SKM-1 (cell line): ENCODE results near the gene SAMHD1.
"Not testable (repeated sequence)": the region's sequence is repeated elsewhere in the genome, so short reads cannot be mapped to it uniquely, and the experiment has no call there.

Experiments
- DNase-seq: peaks from one replicate; lab custom pipeline; 2025; ENCODE audit not compliant: unreplicated experiment; lab: John Stamatoyannopoulos, UW

SAMHD1 gene

GRCh38 chr20:36956674-36957073 lies 5.2 kb upstream of the SAMHD1 start:
- DNase-seq, result no peak

DNA sequence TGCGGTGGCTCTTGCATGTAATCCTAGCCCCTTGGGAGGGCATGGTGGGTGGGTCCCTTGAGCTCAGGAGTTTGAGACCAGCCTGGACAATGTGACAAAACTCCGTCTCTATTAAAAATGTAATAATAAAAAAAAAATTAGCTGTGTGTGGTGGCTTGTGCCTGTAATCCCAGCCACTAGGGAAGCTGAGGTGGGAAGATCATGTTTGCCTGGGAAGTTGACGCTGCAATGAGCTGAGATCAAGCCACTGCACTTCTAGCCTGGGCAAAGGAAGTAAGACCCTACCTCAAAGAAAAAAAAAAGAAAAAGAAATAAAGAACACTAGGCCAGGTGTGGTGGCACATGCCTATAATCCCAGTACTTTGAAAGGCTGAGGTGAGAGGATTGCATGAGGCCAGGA lies 4.5 kb upstream of the SAMHD1 start:
- DNase-seq, result no peak

DNA sequence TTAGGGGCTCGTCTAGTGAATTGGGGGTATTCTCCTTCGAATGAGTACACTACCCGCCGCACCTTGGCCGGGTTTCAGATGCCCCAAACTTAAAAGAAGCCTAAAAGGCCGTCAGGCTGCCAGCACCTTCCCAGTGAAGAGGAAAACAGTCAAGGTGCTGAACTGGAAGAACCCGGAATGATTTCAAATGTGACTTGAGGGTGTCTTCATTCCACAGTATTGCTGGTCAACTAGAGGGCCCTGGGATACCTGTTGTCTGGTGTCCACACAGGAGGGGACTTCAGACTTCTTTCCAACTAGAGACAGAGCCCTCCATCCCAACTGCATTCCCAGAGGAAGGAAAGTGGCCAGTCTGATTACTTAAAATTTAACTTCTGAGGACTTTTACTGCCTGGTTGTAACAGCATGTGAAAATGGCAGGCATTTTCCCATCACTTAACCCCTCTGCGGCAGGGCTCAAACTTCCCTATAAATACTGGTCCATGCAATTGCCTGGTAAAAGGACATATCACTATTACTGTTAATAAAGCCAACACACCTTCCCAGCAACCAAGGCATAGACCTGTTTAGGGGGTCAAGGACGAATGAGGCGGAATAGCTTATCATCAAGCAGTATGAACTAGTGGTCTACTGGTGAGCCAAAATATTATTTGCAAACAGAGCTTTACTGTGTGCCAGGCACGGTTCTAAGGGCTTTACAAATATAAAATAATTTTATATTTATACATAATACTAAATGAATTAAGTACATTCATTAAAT lies 651 bp upstream of the SAMHD1 start:
- no peak for DNase-seq

- DNase-seq, result no peak
These were observed 902 bp downstream of the SAMHD1 start for GRCh38 chr20:36950414-36951197.

DNA sequence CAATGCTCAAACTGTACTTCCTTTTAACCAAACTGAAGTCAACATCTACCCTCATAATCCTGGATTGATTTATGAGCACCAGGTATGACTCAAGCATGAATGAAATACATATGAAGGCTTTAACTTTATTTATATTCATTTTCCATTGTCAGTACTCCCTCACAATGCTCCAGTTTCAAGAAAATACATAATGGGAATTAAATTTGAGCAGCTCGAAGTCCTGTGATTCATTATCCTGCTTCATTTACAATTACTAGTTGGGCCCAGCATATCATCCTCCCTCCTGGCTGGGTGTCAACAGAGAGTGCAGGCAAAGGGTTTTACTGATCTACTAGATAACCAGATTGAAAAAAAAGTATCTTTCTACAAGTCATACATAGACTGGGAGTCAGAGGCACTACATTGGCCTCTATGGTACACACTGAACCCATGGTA lies 10.1 kb downstream of the SAMHD1 start:
- no peak for DNase-seq

GRCh38 chr20:36937402-36937770 lies 14.1 kb downstream of the SAMHD1 start:
- no peak for DNase-seq

DNA sequence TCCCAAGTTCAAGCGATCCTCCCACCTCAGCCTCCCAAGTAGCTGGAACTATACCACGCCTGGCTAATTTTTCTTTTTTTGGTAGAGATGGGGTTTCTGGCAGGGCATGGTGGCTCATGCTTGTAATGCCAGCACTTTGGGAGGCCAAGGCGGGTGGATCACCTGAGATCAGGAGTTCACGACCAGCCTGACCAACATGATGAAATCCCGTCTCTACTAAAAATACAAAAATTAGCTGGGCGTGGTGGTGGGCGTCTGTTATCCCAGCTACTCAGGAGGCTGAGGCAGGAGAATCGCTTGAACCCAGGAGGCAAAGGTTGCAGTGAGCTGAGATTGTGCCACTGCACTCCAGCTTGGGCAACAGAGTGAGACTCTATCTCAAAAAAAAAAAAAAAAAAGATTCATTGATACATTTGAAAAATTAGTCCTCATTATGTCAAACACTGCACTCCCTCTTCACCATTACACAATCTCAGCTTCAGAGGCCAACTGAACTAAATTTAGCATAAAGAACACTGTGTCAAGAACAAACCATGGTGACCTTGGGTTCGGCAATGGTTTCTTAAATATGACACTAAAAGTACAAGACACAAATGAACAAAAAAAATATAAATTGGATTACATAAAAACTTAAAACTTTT lies 14.6 kb downstream of the SAMHD1 start:
- not testable (repeated sequence) for DNase-seq

- DNase-seq, result no peak
These were observed 15.2 kb downstream of the SAMHD1 start for GRCh38 chr20:36936341-36936740.

DNA sequence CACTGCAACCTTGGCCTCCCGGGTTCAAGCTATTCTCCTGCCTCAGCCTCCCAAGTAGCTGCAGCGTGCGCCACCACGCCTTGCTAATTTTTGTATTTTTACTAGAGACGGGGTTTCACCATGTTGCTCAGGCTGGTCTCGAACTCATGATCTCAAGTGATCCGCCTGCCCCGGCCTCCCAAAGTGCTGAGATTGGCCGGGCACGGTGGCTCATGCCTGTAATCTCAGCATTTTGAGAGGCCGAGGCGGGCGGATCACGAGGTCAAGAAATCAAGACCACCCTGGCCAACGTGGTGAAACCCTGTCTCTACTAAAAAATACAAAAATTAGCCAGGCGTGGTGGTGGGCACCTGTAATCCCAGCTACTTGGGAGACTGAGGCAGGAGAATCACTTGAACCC lies 17.9 kb downstream of the SAMHD1 start:
- not testable (repeated sequence) for DNase-seq

DNA sequence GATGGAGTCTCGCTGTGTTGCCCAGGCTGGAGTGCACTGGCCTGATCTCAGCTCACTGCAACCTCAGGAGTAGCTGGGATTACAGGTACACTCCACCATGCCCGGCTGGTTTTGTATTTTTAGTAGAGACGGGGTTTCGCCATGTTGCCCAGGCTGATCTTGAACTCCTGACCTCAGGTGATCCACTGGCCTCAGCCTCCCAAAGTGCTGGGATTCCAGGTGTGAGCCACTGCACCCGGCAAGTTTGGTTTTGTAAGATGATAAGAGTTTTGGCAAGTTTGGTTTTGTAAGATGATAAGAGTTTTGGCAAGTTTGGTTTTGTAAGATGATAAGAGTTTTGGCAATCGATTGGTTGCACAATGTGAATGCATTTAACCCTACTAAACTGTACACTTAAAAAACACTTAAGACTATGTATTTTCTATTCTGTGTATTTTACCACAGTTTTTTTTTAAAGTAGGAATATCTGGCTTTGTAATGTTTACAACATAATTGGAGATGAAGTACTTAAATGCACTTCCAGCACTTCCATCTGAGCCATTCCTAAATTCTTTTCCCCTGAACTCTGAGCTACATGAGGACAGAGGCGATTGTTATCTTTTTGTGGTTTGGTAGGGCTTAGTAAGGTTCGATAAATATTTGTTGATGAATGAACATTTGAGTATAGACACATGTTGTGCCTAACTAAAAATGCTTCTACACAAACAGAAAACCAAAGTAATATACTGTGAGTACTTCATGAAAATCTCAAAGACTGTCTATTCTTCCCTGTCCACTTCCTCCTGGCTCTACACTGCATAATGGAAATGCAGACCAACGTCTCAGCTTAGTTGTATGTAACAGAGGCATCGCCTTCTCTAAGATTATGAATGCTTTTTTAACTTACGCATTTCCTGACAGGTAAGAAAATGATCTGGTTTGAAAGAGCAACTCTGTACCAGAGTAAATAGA lies 18.8 kb downstream of the SAMHD1 start:
- DNase-seq, result no peak

GRCh38 chr20:36932067-36932466 lies 19.4 kb downstream of the SAMHD1 start:
- DNase-seq, result not testable (repeated sequence)

GRCh38 chr20:36929691-36930090 lies 21.8 kb downstream of the SAMHD1 start:
- no peak for DNase-seq

- DNase-seq, result no peak
These were observed 22.2 kb downstream of the SAMHD1 start for GRCh38 chr20:36929290-36929689.

- DNase-seq, result no peak
These were observed 23.8 kb downstream of the SAMHD1 start for GRCh38 chr20:36927704-36928103.

- no peak for DNase-seq
These were observed 24.8 kb downstream of the SAMHD1 start for GRCh38 chr20:36926653-36927200.

GRCh38 chr20:36925234-36925633 lies 26.3 kb downstream of the SAMHD1 start:
- DNase-seq, result no peak

GRCh38 chr20:36924167-36925045 lies 27.1 kb downstream of the SAMHD1 start:
- no peak for DNase-seq

DNA sequence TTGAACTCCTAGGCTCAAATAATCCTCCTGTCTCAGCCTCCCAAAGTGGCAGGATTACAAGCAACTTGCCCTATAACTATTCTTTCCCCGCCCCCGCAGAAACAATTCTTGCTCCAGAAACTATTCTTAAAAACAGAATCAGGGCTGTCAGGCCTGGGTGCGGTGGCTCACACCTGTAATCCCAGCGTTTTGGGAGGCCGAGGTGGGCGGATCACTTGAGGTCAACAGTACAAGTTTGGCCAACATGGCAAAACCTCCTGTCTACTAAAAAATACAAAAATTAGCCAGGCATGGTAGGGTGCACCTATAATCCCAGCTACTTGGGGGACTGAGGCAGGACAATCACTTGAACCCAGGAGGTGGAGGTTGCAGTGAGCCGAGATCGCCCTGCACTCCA lies 31.2 kb downstream of the SAMHD1 start:
- DNase-seq, result no peak

- peak; percentile 64 for DNase-seq
These were observed 31.7 kb downstream of the SAMHD1 start for GRCh38 chr20:36919715-36920333.
